B cell (primary cell): ENCODE data around the gene SPINK5. TPM values are rescaled to one million over a fixed set of nuclear protein-coding genes. Genes with fewer than 3 reads are reported as not detected.

Source experiments
- ATAC-seq: fragments of 200-7000 bp; cut with Tn5 transposase; one replicate; pipeline ENCODE4 v1.10.0; 2021; ENCODE audit warnings: low read depth, mild to moderate bottlenecking, moderate number of reproducible peaks, moderate library complexity
- CTCF ChIA-PET: fragments of 350-600 bp; sonication (Branson Sonifier 250); formaldehyde crosslinking; loops from one replicate; lab custom pipeline; 2021; ENCODE audit warnings: antibody characterized with exemption, inconsistent platforms; lab: Charles Lee
- POLR2A ChIA-PET: fragments of 350-600 bp; sonication (Branson Sonifier 250); formaldehyde crosslinking; loops from one replicate; lab custom pipeline; 2021; ENCODE audit warnings: antibody characterized with exemption; lab: Charles Lee
- DNase-seq: peaks from one replicate; pipeline ENCODE4 v3.0.0; 2013
- H2AFZ ChIP-seq: 2 replicates; pipeline ENCODE4 v1.6.1; 2012; ENCODE audit warnings: mild to moderate bottlenecking, low read depth, low read length; ENCODE audit not compliant: insufficient read depth, poor library complexity, severe bottlenecking
- H3K27ac ChIP-seq, 2 donors: 1 replicate in 1 of 2; 2 replicates in 1 of 2; pipeline ENCODE4 v1.5.1; 2012 to 2013; ENCODE audit warnings: low read length in 2 of 2, mild to moderate bottlenecking in 2 of 2, moderate library complexity in 1 of 2
- H3K27me3 ChIP-seq, 4 experiments: fragments of 200-600 bp in 1 of 4; sonication (generic) in 1 of 4; replicated peaks in 1 of 4; 1 replicate in 2 of 4; 2 replicates in 2 of 4; pipeline versions ENCODE4 v1.6.1 to v1.7.0; 2013 to 2016; ENCODE audit warnings: low read length in 3 of 4, mild to moderate bottlenecking in 2 of 4, mixed read lengths in 1 of 4, moderate library complexity in 1 of 4; ENCODE audit not compliant: insufficient read depth in 4 of 4, control insufficient read depth in 3 of 4; ENCODE audit errors: control extremely low read depth in 1 of 4
- H3K36me3 ChIP-seq, 2 experiments: replicated peaks in 1 of 2; 1 replicate in 1 of 2; 2 replicates in 1 of 2; pipeline versions ENCODE4 v1.6.1 to v1.7.1; 2013; ENCODE audit warnings: low read length in 1 of 2; ENCODE audit not compliant: insufficient read depth in 2 of 2, control insufficient read depth in 1 of 2; ENCODE audit errors: control extremely low read depth in 1 of 2, extremely low read depth in 1 of 2
- H3K4me1 ChIP-seq, 2 donors: fragments of 200-600 bp in 1 of 2; sonication (generic) in 1 of 2; 1 replicate in 1 of 2; 2 replicates in 1 of 2; pipeline versions ENCODE4 v1.5.1 to v1.6.1; 2013 to 2017; ENCODE audit warnings: low read length in 2 of 2; ENCODE audit not compliant: control insufficient read depth in 2 of 2, insufficient read depth in 2 of 2
- H3K4me2 ChIP-seq: replicated peaks from 2 replicates; pipeline ENCODE3; 2012; ENCODE audit warnings: mild to moderate bottlenecking, low read depth, low read length; ENCODE audit not compliant: poor library complexity, severe bottlenecking
- H3K4me3 ChIP-seq, 5 experiments: fragments of 200-600 bp in 1 of 5; sonication (generic) in 1 of 5; 1 replicate in 3 of 5; 2 replicates in 2 of 5; pipeline versions ENCODE4 v1.5.1 to v1.7.0; 2011 to 2016; ENCODE audit warnings: low read length in 4 of 5, mild to moderate bottlenecking in 4 of 5, low read depth in 2 of 5, control low read depth in 1 of 5, moderate library complexity in 1 of 5; ENCODE audit not compliant: insufficient read depth in 1 of 5; ENCODE audit errors: control extremely low read depth in 1 of 5, extremely low read depth in 1 of 5
- H3K79me2 ChIP-seq: fragments of 200-600 bp; sonication (generic); one replicate; pipeline ENCODE4 v1.6.0; 2016; ENCODE audit warnings: low read length; ENCODE audit not compliant: control insufficient read depth, insufficient read depth
- H3K9ac ChIP-seq: fragments of 200-600 bp; sonication (generic); 2 replicates; pipeline ENCODE4 v1.6.1; 2017; ENCODE audit warnings: mild to moderate bottlenecking, low read length, moderate library complexity
- H3K9me3 ChIP-seq, 3 donors: one replicate each; pipeline versions ENCODE4 v1.6.1 to v1.7.1; 2013; ENCODE audit warnings: low read length in 2 of 3; ENCODE audit not compliant: control insufficient read depth in 2 of 3, insufficient read depth in 1 of 3; ENCODE audit errors: control extremely low read depth in 1 of 3
- H4K20me1 ChIP-seq: 2 replicates; pipeline ENCODE4 v1.6.0; 2012; ENCODE audit warnings: mild to moderate bottlenecking, low read length; ENCODE audit not compliant: insufficient read depth, control insufficient read depth, poor library complexity, severe bottlenecking
- H3K27ac Mint-ChIP-seq: one replicate; pipeline ENCODE4 v1.8.0; 2021; ENCODE audit warnings: mixed read lengths
- H3K27me3 Mint-ChIP-seq: one replicate; pipeline ENCODE4 v1.8.0; 2021; ENCODE audit warnings: mixed read lengths
- H3K4me1 Mint-ChIP-seq: one replicate; pipeline ENCODE4 v1.8.0; 2021; ENCODE audit warnings: mixed read lengths
- H3K4me3 Mint-ChIP-seq: one replicate; pipeline ENCODE4 v1.8.0; 2021; ENCODE audit warnings: mixed read lengths
- H3K9me3 Mint-ChIP-seq: one replicate; pipeline ENCODE4 v1.8.0; 2022; ENCODE audit warnings: mixed read lengths; ENCODE audit not compliant: insufficient read depth
- EZH2 ChIP-seq: IDR thresholded peaks from 2 replicates; pipeline ENCODE4 v1.6.1; 2012; ENCODE audit warnings: borderline replicate concordance, low read depth, mild to moderate bottlenecking, moderate library complexity, low read length; ENCODE audit not compliant: insufficient read depth, poor library complexity, severe bottlenecking
- WGBS: methylation state at CpG from one replicate; pipeline ENCODE4 v1.1.5; 2013; ENCODE audit warnings: missing lambda C conversion rate; ENCODE audit not compliant: insufficient coverage; 5-methylcytosine and 5-hydroxymethylcytosine counted together
- intact Hi-C: fragments of 100-400 bp; cut with micrococcal nuclease; formaldehyde crosslinking; loops from one replicate; pipeline ENCODE4 v1.10.0; 2022
- polyA plus RNA-seq: library from polyadenylated mRNA; depleted of rRNA; stranded (reverse); fragments of >200 nt; gene quantifications from 2 replicates; pipeline ENCODE4 v1.2.3, GENCODE V29; 2012
- total RNA-seq, 2 donors: library from RNA; stranded (reverse); fragments of 120-200 nt in 1 of 2; gene quantifications; 1 replicate in 1 of 2; 2 replicates in 1 of 2; pipeline versions ENCODE4 v1.2.3 to v1.2.4, GENCODE V29; 2013 to 2022
- TF ChIP-seq, protein P1 (sequence below): fragments of 200-600 bp; IDR thresholded peaks from one replicate; pipeline ENCODE4 v1.8.0; 2022; ENCODE audit warnings: antibody characterized with exemption, mild to moderate bottlenecking

Gene SPINK5
- total and polyA plus RNA-seq, 2 donors (not counting 1 experiment from before 2014, with no cell fraction given), result not detected

DNA sequence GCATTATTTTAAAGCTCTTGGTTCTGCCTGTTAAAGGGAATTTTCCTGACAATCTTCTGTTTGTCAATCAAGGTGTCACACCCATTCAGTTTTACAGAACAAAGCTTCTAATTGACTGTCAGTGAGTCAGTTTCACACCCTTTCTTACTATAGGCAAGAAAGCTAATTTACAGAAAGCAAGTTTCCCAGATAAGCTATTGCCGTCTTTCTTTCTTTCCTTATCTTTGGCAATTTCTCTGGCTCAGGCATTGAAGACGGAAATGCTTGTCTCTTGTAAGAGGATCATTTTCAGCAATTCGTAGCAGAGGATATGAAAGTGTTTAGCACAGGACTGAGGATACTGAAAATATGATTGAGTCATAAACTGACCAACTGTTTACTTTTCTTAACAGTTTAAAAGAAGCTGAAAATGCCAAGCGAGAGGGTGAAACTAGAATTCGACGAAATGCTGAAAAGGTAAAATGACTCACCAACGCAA lies 27.0 kb downstream of the SPINK5 start:
- intact Hi-C loops, result no loop called here
- Histone ChIP-seq H3K4me2 (no peak overlapping the region), H3K9me3 (no peaks in the 10 kb centered on the region), H3K27me3 (no peaks in the 10 kb centered on the region), H2AFZ (no peak overlapping the region), H3K36me3 (no peaks in the 10 kb centered on the region), H3K9ac (no peak overlapping the region), H3K27ac (no peak overlapping the region), H4K20me1 (no peaks in the 10 kb centered on the region), H3K79me2 (no peaks in the 10 kb centered on the region), H3K4me1 (no peaks in the 10 kb centered on the region), H3K4me3 (no peak overlapping the region)
- ChIA-PET POLR2A (no interaction called here), CTCF (no interaction called here)
- no peak overlapping the region for H3K27ac Mint-ChIP-seq
- no peaks in the 10 kb centered on the region for H3K27me3 Mint-ChIP-seq
- no peak for TF ChIP-seq EZH2
- TF ChIP-seq, protein P1, sequence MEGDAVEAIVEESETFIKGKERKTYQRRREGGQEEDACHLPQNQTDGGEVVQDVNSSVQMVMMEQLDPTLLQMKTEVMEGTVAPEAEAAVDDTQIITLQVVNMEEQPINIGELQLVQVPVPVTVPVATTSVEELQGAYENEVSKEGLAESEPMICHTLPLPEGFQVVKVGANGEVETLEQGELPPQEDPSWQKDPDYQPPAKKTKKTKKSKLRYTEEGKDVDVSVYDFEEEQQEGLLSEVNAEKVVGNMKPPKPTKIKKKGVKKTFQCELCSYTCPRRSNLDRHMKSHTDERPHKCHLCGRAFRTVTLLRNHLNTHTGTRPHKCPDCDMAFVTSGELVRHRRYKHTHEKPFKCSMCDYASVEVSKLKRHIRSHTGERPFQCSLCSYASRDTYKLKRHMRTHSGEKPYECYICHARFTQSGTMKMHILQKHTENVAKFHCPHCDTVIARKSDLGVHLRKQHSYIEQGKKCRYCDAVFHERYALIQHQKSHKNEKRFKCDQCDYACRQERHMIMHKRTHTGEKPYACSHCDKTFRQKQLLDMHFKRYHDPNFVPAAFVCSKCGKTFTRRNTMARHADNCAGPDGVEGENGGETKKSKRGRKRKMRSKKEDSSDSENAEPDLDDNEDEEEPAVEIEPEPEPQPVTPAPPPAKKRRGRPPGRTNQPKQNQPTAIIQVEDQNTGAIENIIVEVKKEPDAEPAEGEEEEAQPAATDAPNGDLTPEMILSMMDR, result no peak
- 100% methylated on average over 1 of the region's 7 CpGs for WGBS
- ATAC-seq (no peak), DNase-seq (no peak)
- H3K4me3 Mint-ChIP-seq, result no peak overlapping the region
- no peaks in the 10 kb centered on the region for H3K9me3 Mint-ChIP-seq
- H3K4me1 Mint-ChIP-seq, result no peaks in the 10 kb centered on the region

DNA sequence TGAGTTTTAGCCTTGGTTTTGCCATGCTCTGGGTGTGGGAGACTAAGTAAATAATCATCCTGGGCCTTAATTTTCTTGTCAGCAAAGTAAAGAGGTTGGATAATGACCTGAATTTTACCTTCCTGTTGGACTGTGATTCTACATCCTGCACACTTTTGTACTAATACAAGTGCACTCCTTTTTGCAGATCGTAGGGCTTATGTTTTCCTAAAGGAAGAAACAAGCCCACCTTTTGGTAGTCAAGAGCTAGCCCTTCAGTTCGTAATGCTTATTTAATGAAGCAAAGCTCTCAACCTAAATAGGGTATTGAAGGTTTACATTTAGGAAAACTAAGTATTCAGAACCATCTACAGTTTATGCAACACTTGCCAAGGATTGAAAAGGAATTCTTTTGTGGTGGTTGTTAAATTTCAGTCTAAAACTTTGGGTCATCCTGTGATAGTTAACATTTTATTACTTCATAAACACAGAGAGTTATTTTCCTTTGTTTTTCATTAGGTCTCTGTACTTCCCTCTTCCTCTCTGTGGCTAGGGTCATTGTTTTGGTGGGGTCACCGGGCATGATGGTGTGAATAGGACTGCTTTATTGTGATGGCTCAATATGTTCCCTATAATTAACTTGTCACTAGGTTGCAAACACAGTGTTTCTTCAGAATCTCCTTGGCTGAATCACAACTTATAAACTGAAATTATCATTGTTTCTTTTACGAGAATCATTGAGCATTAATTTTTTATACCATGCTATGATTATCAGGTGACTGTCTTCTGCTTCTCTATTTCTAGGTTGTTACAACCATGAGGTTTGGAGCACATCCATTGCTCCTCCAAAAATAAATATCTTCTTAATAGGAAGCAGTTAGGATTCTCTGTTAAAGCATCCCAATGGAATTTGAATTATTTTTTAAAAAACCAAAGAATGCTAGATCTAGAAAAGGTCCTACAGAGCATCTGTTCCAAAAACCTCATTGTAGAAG lies 28.5 kb downstream of the SPINK5 start:
- no peaks in the 10 kb centered on the region for H3K9me3 ChIP-seq
- no peaks in the 10 kb centered on the region for H4K20me1 ChIP-seq
- ATAC-seq (no peak), DNase-seq (no peak)
- no CpG with 5 or more reads among the region's 4 CpGs for WGBS
- H3K4me2 ChIP-seq, result no peak overlapping the region
- no peaks in the 10 kb centered on the region for H3K4me1 Mint-ChIP-seq
- H3K4me3 ChIP-seq, result no peak overlapping the region
- H3K36me3 ChIP-seq, result no peaks in the 10 kb centered on the region
- H3K4me3 Mint-ChIP-seq, result no peak overlapping the region
- H3K9ac ChIP-seq, result no peak overlapping the region
- intact Hi-C loops, result no loop called here
- ChIA-PET CTCF (no interaction called here), POLR2A (no interaction called here)
- no peaks in the 10 kb centered on the region for H3K27me3 ChIP-seq
- H3K79me2 ChIP-seq, result no peaks in the 10 kb centered on the region
- no peak overlapping the region for H3K27ac Mint-ChIP-seq
- no peaks in the 10 kb centered on the region for H3K9me3 Mint-ChIP-seq
- TF ChIP-seq, protein P1, result no peak
- no peak for TF ChIP-seq EZH2
- H3K4me1 ChIP-seq, result no peaks in the 10 kb centered on the region
- no peak overlapping the region for H3K27ac ChIP-seq
- H3K27me3 Mint-ChIP-seq, result no peaks in the 10 kb centered on the region
- H2AFZ ChIP-seq, result no peak overlapping the region
